Chondrocyte (in vitro differentiated cells): Measurements from ENCODE around the gene EFTUD2. TPM values are rescaled to one million over a fixed set of nuclear protein-coding genes. Genes with fewer than 3 reads are reported as not detected.
A peak's percentile ranks its signal among the peaks of the same experiment; 100 is the strongest.

Source experiments
- DNase-seq: peaks from one replicate; pipeline ENCODE4 v3.0.0; 2021; ENCODE audit warnings: mixed read lengths, low spot score
- H3K27ac Mint-ChIP-seq: one replicate; pipeline ENCODE4 v1.8.0; 2021; ENCODE audit warnings: mild to moderate bottlenecking, moderate library complexity, mixed read lengths; ENCODE audit not compliant: unreplicated experiment
- H3K27me3 Mint-ChIP-seq: 2 replicates; pipeline ENCODE4 v1.8.0; 2021; ENCODE audit warnings: low read depth, mixed read lengths
- H3K36me3 Mint-ChIP-seq: 2 replicates; pipeline ENCODE4 v1.8.0; 2021; ENCODE audit warnings: low read depth, mixed read lengths
- H3K4me1 Mint-ChIP-seq: 2 replicates; pipeline ENCODE4 v1.8.0; 2021; ENCODE audit warnings: low read depth, mild to moderate bottlenecking, mixed read lengths
- H3K4me3 Mint-ChIP-seq: one replicate; pipeline ENCODE4 v1.8.0; 2021; ENCODE audit warnings: mild to moderate bottlenecking, moderate library complexity, mixed read lengths; ENCODE audit not compliant: unreplicated experiment
- H3K9me3 Mint-ChIP-seq: 2 replicates; pipeline ENCODE4 v1.8.0; 2021; ENCODE audit warnings: low read depth, mixed read lengths
- CTCF ChIP-seq: fragments of 200-600 bp; sonication (generic); IDR thresholded peaks from 2 replicates; pipeline ENCODE4 v1.5.0; 2021; ENCODE audit warnings: antibody characterized with exemption, mild to moderate bottlenecking, moderate library complexity
- total RNA-seq: library from RNA; stranded (reverse); gene quantifications from 3 replicates; pipeline ENCODE4 v1.2.1, GENCODE V29; 2021

EFTUD2 gene
- total RNA-seq, 1 donor from 2014 or later: 71.9 TPM

GRCh38 chr17:44928950-44929720, 29.9 kb upstream of the EFTUD2 start:
- no peak overlapping the region for H3K4me3 Mint-ChIP-seq
- H3K27me3 Mint-ChIP-seq: no peaks in the 10 kb centered on the region
- no peaks in the 10 kb centered on the region for H3K9me3 Mint-ChIP-seq
- peak; percentile 51 for DNase-seq
- no peak for TF ChIP-seq CTCF
- H3K4me1 Mint-ChIP-seq: no peaks in the 10 kb centered on the region
- no peak overlapping the region for H3K27ac Mint-ChIP-seq
- no peaks in the 10 kb centered on the region for H3K36me3 Mint-ChIP-seq

GRCh38 chr17:44928136-44928535, 28.9 kb upstream of the EFTUD2 start:
- Mint-ChIP-seq H3K4me1 (no peaks in the 10 kb centered on the region), H3K36me3 (no peaks in the 10 kb centered on the region), H3K27ac (no peak overlapping the region), H3K27me3 (no peaks in the 10 kb centered on the region), H3K4me3 (no peak overlapping the region), H3K9me3 (no peaks in the 10 kb centered on the region)
- no peak for TF ChIP-seq CTCF
- peak; percentile 79 for DNase-seq

- Mint-ChIP-seq H3K27me3 (no peaks in the 10 kb centered on the region), H3K27ac (no peak overlapping the region), H3K9me3 (no peaks in the 10 kb centered on the region), H3K4me1 (no peaks in the 10 kb centered on the region), H3K4me3 (no peak overlapping the region), H3K36me3 (no peaks in the 10 kb centered on the region)
- TF ChIP-seq CTCF: no peak
- peak; percentile 48 for DNase-seq
These were observed 28.5 kb upstream of the EFTUD2 start for GRCh38 chr17:44927696-44928095.

- TF ChIP-seq CTCF: no peak
- Mint-ChIP-seq H3K4me3 (no peak overlapping the region), H3K27ac (no peak overlapping the region), H3K27me3 (no peaks in the 10 kb centered on the region), H3K4me1 (no peaks in the 10 kb centered on the region), H3K36me3 (no peaks in the 10 kb centered on the region), H3K9me3 (no peaks in the 10 kb centered on the region)
- DNase-seq: peak; percentile 64
These were observed 27.7 kb upstream of the EFTUD2 start for GRCh38 chr17:44926821-44927525.

- Mint-ChIP-seq H3K9me3 (no peaks in the 10 kb centered on the region), H3K36me3 (no peaks in the 10 kb centered on the region), H3K27ac (no peak overlapping the region), H3K4me3 (no peak overlapping the region), H3K27me3 (no peaks in the 10 kb centered on the region), H3K4me1 (no peaks in the 10 kb centered on the region)
- DNase-seq: peak; percentile 72
- no peak for TF ChIP-seq CTCF
These were observed 26.8 kb upstream of the EFTUD2 start for GRCh38 chr17:44925731-44926697.
